ENCODE data around the gene NBR1.

DNA sequence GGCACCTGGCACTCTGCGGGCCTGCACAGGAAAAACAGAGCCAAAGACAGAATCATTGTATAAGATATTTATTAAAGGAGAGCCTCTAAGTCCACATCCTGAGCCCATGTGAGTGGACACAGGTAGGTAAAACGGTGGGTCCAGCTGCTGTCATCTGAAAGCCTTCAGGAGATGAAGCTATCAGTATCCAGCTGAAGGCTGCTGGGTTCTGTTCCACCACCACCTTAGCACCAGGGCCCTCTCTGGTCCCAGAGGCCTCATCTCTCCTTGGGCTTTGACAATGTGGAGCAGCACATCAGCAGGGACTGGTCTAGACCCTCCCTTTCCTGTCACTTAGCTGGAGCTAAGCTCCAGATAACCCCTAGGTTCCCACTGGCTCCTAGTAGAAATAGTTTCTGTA is 48.0 kb downstream of the NBR1 start:
- TF ChIP-seq GATA2 (IDR thresholded peaks at IDR 0.05; ENCODE audit: low read depth, low read length) (no peak), GATA3 (IDR thresholded peaks at IDR 0.05; ENCODE audit: low read depth, low read length) (no peak)
